NCI-H524 (cell line): ENCODE results near the gene RHD.
"Not testable (repeated sequence)": the region's sequence is repeated elsewhere in the genome, so short reads cannot be mapped to it uniquely, and the experiment has no call there.

Experiments
- DNase-seq, 2 experiments: peaks; one replicate each; lab custom pipeline; 2025; lab: John Stamatoyannopoulos, UW

Gene RHD

DNA sequence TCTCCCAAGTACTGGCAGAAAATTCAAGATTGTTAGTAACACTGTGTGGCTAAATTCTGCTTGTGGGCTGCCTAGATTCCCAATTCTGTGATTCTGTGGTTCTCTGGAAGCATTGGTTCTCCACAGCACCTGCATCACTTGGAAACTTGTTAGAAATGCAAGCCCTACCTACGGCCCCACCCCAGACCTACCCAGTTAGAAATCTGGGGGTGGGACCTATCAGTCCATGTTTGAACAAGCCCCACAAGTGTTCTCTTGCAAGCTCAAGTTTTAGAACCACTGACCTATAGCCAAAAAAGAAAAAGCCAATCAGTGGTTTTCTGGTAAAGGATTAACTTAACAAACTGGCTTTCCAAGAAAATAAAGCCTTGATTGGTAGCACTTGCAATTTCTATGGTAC, 35.9 kb downstream of the RHD start:
- DNase-seq = not testable (repeated sequence)

- DNase-seq = not testable (repeated sequence)
These were observed 36.8 kb downstream of the RHD start for GRCh38 chr1:25309085-25309484.

- not testable (repeated sequence) for DNase-seq
These were observed 37.2 kb downstream of the RHD start for GRCh38 chr1:25309486-25309885.

DNA sequence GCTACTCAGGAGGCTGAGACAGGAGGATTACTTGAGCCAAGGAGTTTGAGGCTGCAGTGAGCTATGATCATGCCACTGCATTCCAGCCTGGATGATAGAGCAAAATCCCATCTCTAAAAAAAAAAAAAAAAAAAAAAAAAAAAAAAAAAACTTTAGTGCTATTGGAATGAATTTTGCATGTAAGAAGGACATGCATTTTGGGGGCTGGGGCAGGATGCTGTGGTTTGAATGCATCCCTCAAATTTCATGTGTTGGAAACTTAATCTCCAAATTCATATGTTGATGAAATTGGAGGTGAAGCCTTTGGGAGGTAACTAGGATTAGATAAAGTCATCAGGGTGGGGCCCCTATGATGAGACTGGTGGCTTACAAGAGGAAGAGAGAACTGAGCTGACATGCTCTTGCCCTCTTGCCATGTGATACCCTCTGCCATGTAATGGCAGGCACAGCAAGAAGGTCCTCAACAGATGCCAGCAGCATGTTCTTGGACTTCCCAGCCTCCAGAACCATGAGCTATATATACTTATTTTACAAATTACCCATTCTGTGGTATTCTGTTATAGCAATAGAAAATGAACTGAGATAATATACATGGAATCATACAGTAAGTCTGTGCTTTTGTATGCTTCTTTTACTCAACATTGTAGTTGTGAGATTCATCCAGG, 40.6 kb downstream of the RHD start:
- DNase-seq = not testable (repeated sequence)

- not testable (repeated sequence) for DNase-seq
These were observed 48.1 kb downstream of the RHD start for GRCh38 chr1:25320314-25320938.

DNA sequence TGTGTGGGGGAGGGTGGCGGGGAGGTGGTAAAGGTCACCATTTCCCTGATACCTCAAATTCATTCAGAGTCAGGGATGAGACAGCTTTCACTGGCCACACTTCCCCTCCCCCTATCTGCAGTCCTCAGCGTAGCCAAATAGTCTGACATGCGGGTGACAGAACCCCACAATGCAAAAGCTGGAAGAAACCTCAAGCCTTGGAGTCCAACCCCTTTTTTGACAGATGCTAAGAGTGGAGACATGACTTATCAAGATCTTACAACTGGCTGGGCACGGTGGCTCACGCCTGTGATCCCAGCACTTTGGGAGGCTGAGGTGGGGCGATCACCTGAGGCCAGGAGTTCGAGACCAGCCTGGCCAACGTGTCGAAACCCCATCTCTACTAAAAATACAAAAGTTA, 49.8 kb downstream of the RHD start:
- not testable (repeated sequence) for DNase-seq

DNA sequence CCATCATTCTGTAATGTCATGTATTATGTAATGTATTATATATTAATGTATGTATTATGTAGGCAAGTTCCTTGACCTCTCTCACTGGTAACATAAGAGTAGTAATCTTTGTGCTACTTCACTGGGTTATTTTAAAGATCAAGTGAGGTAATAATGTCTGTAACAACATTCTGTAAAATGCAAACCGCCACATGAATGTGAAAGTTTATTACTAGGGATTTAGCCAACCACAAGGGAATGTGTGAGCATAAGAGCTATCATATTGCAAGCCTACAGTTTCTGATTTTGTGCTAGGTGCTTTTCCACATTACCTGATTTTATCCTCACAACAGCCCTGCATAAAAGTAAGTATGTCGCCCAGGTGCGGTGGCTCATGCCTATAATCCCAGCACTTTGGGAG, 52.1 kb downstream of the RHD start:
- DNase-seq = not testable (repeated sequence)

- DNase-seq = not testable (repeated sequence)
These were observed 55.8 kb downstream of the RHD start for GRCh38 chr1:25327864-25328790.

DNA sequence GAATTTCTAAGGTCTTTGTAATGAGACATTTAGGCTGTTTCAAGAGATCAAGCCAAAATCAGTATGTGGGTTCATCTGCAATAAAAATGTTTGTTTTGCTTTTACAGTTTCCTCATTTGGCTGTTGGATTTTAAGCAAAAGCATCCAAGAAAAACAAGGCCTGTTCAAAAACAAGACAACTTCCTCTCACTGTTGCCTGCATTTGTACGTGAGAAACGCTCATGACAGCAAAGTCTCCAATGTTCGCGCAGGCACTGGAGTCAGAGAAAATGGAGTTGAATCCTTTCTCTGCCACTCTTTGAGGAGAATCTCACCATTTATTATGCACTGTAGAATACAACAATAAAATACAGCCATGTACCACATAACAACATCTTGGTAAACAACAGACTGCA, 56.5 kb downstream of the RHD start:
- DNase-seq = not testable (repeated sequence)

GRCh38 chr1:25329336-25329735, 57.0 kb downstream of the RHD start:
- not testable (repeated sequence) for DNase-seq

DNA sequence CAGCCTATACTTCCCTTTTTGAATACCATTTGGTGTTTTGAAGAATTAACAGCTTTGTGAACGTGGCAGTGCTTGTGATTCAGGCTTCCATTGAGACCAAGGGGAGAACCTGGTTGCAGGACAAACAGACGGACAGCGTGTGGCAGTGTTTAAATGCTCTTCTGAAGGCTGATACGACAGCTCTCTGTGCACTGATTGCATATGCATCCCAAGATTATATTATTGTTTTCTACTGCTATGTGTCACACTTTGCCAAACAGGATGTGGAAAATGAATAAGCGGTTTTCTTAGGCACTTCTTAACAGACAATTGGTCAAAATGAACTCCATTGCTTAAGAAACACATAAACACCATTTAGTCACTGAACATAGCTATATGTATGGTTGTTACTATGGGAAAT, 57.6 kb downstream of the RHD start:
- DNase-seq = peak in 1 of 2 experiments; percentile 7

DNA sequence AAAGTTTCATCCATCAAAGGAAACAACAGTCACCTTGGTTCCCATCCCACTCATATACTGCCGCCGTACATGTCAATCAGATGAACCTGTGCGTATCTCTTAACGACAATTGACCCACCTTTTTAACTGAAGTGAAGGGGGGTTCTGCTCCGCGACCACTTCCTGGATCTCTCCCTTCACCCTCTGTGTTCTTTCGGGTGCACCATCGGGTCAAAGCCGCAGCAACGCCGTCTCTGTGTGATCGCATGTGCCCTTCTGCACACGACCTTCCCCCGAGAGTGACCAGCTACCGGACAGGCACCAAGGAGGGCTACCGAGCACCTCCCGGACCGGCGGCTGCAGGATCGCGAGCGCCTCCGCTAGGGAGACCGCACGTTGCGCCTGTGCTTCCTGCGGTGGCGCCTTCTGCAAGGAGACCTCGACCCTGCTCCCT, 64.6 kb downstream of the RHD start:
- peak in 1 of 2 experiments; percentile 9 for DNase-seq

DNA sequence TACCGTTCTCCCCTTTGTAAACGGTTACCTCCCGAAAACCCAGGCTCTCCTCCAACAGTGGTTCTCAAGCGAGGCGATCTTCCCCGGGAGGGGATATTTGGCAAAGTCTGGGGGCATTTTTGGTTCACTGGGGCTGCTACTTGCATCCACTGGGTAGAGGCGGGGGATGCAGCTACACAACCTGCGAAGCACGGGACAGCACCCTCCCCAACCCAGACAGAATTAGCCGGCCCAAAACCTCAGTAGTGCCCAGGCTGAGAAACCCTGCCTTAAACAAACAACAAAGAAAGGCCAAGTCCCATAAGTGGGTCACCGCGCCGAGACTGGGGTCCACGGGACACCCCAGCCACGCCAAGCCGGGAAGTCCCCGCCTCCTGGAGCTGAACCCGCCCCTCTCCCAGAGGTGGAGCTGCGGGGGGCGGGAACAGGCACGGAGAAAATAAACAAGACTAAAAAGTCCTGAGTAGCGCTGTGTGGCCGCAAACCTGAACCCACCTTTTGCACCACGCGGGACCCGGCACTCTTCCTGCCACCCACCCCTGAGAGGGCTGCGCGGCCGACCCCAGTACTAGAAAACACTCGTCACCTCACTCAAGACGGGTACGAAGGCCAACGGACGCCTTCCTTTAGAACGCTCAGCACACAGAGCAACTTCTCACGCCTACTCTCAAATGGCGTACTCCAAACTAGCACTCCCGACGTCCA, 65.3 kb downstream of the RHD start:
- DNase-seq = not testable (repeated sequence)

- peak; percentile 68 to 76 for DNase-seq
These were observed 66.1 kb downstream of the RHD start, which contains the start of gene TMEM50A for GRCh38 chr1:25338188-25338981. Gene TMEM50A, plus strand, starts transcription at chr1:25338334. Its CDS starts 2,153 bp downstream, at chr1:25340487.

DNA sequence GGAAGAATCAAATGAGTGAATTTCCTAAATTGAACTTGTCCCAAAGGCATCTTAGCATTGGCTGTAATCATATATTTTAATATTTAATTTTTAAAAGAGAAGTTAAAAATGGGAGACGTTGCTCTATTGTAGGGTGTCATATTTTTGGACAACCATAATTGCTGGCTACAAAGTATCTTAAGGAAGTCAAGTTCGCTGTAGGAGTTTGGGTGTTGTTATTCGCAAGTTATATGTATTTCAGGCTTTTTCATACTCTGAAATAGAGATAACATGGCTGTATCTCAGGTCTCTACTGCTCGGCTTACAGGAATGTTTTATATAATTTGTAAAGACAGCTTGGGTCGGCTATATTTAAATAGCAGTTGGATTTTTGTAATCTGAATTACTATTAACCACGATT, 66.7 kb downstream of the RHD start:
- DNase-seq = no peak

DNA sequence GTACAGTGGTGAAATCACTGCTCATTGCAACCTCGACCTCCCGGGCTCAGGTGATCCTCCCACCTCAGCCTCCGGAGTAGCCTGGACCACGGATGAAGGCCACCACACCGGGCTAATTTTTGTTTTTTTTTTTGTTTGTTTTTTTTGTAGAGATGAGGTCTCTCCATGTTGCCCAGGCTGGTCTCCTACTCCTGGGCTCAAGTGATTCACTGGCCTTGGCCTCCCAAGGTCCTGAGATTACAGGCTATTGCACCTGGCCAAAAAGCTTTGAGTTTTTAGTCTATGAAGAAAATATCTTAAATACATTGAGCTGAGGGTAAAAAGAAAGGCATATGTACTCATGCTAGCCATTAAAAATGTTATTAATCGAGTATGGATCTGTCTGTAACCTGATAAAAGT, 69.4 kb downstream of the RHD start:
- DNase-seq = no peak

GRCh38 chr1:25342846-25343245, 70.5 kb downstream of the RHD start:
- no peak for DNase-seq

- DNase-seq = peak in 1 of 2 experiments; percentile 38
These were observed 71.6 kb downstream of the RHD start for GRCh38 chr1:25343872-25344271.

GRCh38 chr1:25347556-25347955, 75.2 kb downstream of the RHD start:
- no peak for DNase-seq

GRCh38 chr1:25349606-25350005, 77.3 kb downstream of the RHD start:
- no peak for DNase-seq

- DNase-seq = no peak
These were observed 83.6 kb downstream of the RHD start for GRCh38 chr1:25355841-25356395.
